ENCODE results near the gene TNIP3.

TNIP3 gene

DNA sequence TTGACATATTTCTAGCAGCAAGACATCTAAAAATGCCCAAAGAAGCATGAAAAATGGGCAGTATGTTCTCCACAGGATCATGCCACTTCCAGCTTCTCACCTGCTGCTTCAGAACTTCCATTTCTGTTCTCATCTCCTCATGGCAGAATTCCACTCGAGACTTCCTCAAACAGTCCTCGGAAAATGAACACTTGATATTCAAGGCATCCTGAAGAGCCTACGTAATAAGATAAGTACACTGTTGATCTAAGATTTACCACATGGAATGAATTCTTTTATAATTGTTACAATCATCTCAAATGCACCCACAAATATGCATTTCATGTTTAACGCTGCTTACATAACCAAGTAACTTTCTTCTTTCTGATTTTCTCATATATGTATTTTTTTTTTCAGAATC is 14.1 kb downstream of the TNIP3 start:
- Histone ChIP-seq H3K79me2 (ENCODE audit: control insufficient read depth, insufficient read depth, low read length, poor library complexity) (no peaks in the 10 kb centered on the region), H3K23ac (ENCODE audit: low read length) (no peak overlapping the region), H2BK5ac (ENCODE audit: low read depth, low read length, poor library complexity) (no peak overlapping the region), H3K14ac (ENCODE audit: low read length) (no peak overlapping the region), H3K4ac (ENCODE audit: low read depth, low read length) (no peak overlapping the region), H2BK120ac (ENCODE audit: insufficient read depth, low read length, poor library complexity) (no peak overlapping the region), H3K4me1 (ENCODE audit: control insufficient read depth in 1 of 2, insufficient read depth in 2 of 2, low read length in 2 of 2) (no peaks in the 10 kb centered on the region), H3K4me2 (ENCODE audit: low read length) (no peak overlapping the region), H3K27ac (ENCODE audit: low read depth, low read length) (no peak overlapping the region), H3K36me3 (ENCODE audit: control insufficient read depth in 1 of 2, insufficient read depth in 2 of 2, low read length in 2 of 2) (no peaks in the 10 kb centered on the region), H3K9me3 (ENCODE audit: insufficient read depth, low read depth, low read length) (no peaks in the 10 kb centered on the region), H3K27me3 (ENCODE audit: insufficient read depth, low read length) (no peaks in the 10 kb centered on the region), H4K8ac (ENCODE audit: low read depth, low read length) (no peak overlapping the region), H4K91ac (ENCODE audit: low read depth, low read length) (no peak overlapping the region), H4K12ac (ENCODE audit: low read depth, low read length) (no peak overlapping the region), H2AFZ (ENCODE audit: insufficient read depth, low read length, poor library complexity) (no peak overlapping the region), H3K79me1 (ENCODE audit: low read length) (no peaks in the 10 kb centered on the region), H3K18ac (ENCODE audit: low read length) (no peak overlapping the region), H3K4me3 (ENCODE audit: low read depth, low read length) (no peak overlapping the region), H3K9ac (ENCODE audit: low read length) (no peak overlapping the region), H2AK5ac (ENCODE audit: low read length) (no peak overlapping the region), H2BK12ac (ENCODE audit: low read length) (no peak overlapping the region)
- no peak for DNase-seq
- no CpG with 5 or more reads among the region's 4 CpGs for WGBS (ENCODE audit: extremely low coverage, insufficient coverage, insufficient read length)

DNA sequence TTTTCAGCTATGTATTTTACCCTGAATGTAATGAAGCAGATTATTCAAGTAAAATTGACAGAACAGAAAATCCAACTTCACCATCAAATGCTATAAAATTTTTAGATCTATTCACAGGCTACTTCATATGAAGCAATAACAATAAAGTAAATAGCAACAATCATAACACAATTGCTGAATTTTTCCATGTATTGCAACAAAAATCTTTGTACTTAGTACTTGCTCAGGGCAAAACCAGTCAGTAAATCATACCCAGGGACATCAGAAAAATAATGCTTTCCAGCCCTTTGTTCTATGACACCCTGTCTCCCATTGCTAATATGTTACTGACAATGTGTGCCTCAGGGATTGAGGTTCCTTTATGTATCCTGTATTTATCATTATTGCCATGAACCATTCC is 15.5 kb downstream of the TNIP3 start:
- Histone ChIP-seq H3K9me3 (ENCODE audit: insufficient read depth, low read depth, low read length) (no peaks in the 10 kb centered on the region), H4K91ac (ENCODE audit: low read depth, low read length) (no peak overlapping the region), H3K4ac (ENCODE audit: low read depth, low read length) (no peak overlapping the region), H3K23ac (ENCODE audit: low read length) (no peak overlapping the region), H3K36me3 (ENCODE audit: control insufficient read depth in 1 of 2, insufficient read depth in 2 of 2, low read length in 2 of 2) (no peaks in the 10 kb centered on the region), H3K27ac (ENCODE audit: low read depth, low read length) (no peak overlapping the region), H3K14ac (ENCODE audit: low read length) (no peak overlapping the region), H3K4me2 (ENCODE audit: low read length) (no peak overlapping the region), H2AFZ (ENCODE audit: insufficient read depth, low read length, poor library complexity) (no peak overlapping the region), H4K8ac (ENCODE audit: low read depth, low read length) (no peak overlapping the region), H3K9ac (ENCODE audit: low read length) (no peak overlapping the region), H3K79me2 (ENCODE audit: control insufficient read depth, insufficient read depth, low read length, poor library complexity) (no peaks in the 10 kb centered on the region), H3K4me3 (ENCODE audit: low read depth, low read length) (no peak overlapping the region), H3K4me1 (ENCODE audit: control insufficient read depth in 1 of 2, insufficient read depth in 2 of 2, low read length in 2 of 2) (no peaks in the 10 kb centered on the region), H2BK5ac (ENCODE audit: low read depth, low read length, poor library complexity) (no peak overlapping the region), H2BK12ac (ENCODE audit: low read length) (no peak overlapping the region), H2BK120ac (ENCODE audit: insufficient read depth, low read length, poor library complexity) (no peak overlapping the region), H3K79me1 (ENCODE audit: low read length) (no peaks in the 10 kb centered on the region), H3K27me3 (ENCODE audit: insufficient read depth, low read length) (no peaks in the 10 kb centered on the region), H3K18ac (ENCODE audit: low read length) (no peak overlapping the region), H4K12ac (ENCODE audit: low read depth, low read length) (no peak overlapping the region), H2AK5ac (ENCODE audit: low read length) (no peak overlapping the region)
- no peak for DNase-seq

GRCh38 chr4:121148000-121148399 is 16.1 kb downstream of the TNIP3 start:
- no CpG with 5 or more reads among the region's 4 CpGs for WGBS (ENCODE audit: extremely low coverage, insufficient coverage, insufficient read length)
- H3K14ac ChIP-seq (ENCODE audit: low read length) = no peak overlapping the region
- H2AFZ ChIP-seq (ENCODE audit: insufficient read depth, low read length, poor library complexity) = no peak overlapping the region
- H3K9ac ChIP-seq (ENCODE audit: low read length) = no peak overlapping the region
- no peak overlapping the region for H3K4me3 ChIP-seq (ENCODE audit: low read depth, low read length)
- H3K9me3 ChIP-seq (ENCODE audit: insufficient read depth, low read depth, low read length) = no peaks in the 10 kb centered on the region
- no peak overlapping the region for H2BK120ac ChIP-seq (ENCODE audit: insufficient read depth, low read length, poor library complexity)
- H3K18ac ChIP-seq (ENCODE audit: low read length) = no peak overlapping the region
- H3K27ac ChIP-seq (ENCODE audit: low read depth, low read length) = no peak overlapping the region
- H3K36me3 ChIP-seq (ENCODE audit: control insufficient read depth in 1 of 2, insufficient read depth in 2 of 2, low read length in 2 of 2) = no peaks in the 10 kb centered on the region
- H3K4ac ChIP-seq (ENCODE audit: low read depth, low read length) = no peak overlapping the region
- H2AK5ac ChIP-seq (ENCODE audit: low read length) = no peak overlapping the region
- no peak overlapping the region for H4K8ac ChIP-seq (ENCODE audit: low read depth, low read length)
- H3K4me2 ChIP-seq (ENCODE audit: low read length) = no peak overlapping the region
- no peaks in the 10 kb centered on the region for H3K27me3 ChIP-seq (ENCODE audit: insufficient read depth, low read length)
- no peaks in the 10 kb centered on the region for H3K79me1 ChIP-seq (ENCODE audit: low read length)
- no peak overlapping the region for H4K12ac ChIP-seq (ENCODE audit: low read depth, low read length)
- no peak overlapping the region for H2BK5ac ChIP-seq (ENCODE audit: low read depth, low read length, poor library complexity)
- no peak overlapping the region for H2BK12ac ChIP-seq (ENCODE audit: low read length)
- no peak overlapping the region for H4K91ac ChIP-seq (ENCODE audit: low read depth, low read length)
- no peak for DNase-seq
- no peaks in the 10 kb centered on the region for H3K4me1 ChIP-seq (ENCODE audit: control insufficient read depth in 1 of 2, insufficient read depth in 2 of 2, low read length in 2 of 2)
- no peak overlapping the region for H3K23ac ChIP-seq (ENCODE audit: low read length)
- H3K79me2 ChIP-seq (ENCODE audit: control insufficient read depth, insufficient read depth, low read length, poor library complexity) = no peaks in the 10 kb centered on the region

DNA sequence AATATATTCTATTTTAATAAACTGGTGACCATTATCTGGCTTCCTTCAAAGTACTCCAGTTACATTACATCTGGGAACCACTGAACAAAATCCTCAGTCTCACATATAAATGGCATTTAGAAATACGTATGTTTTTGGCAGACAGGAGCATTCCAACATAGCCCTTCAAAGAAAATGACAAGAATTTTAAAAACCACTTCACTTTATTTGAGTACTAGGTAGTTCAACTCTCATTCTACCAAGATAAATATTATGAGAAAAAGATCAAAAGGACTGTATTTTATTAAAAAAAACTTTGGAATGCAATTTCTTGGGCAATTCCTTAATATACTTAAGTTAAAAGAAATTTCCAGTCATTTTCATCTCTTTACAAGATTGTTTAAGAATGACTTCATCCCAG is 17.6 kb downstream of the TNIP3 start:
- no peak overlapping the region for H4K12ac ChIP-seq (ENCODE audit: low read depth, low read length)
- H2AK5ac ChIP-seq (ENCODE audit: low read length) = no peak overlapping the region
- no peak overlapping the region for H3K23ac ChIP-seq (ENCODE audit: low read length)
- H3K4me1 ChIP-seq (ENCODE audit: control insufficient read depth in 1 of 2, insufficient read depth in 2 of 2, low read length in 2 of 2) = no peaks in the 10 kb centered on the region
- no CpG with 5 or more reads among the region's 1 CpG for WGBS (ENCODE audit: extremely low coverage, insufficient coverage, insufficient read length)
- H3K9me3 ChIP-seq (ENCODE audit: insufficient read depth, low read depth, low read length) = no peaks in the 10 kb centered on the region
- H3K36me3 ChIP-seq (ENCODE audit: control insufficient read depth in 1 of 2, insufficient read depth in 2 of 2, low read length in 2 of 2) = no peaks in the 10 kb centered on the region
- no peak overlapping the region for H3K4me3 ChIP-seq (ENCODE audit: low read depth, low read length)
- H3K27ac ChIP-seq (ENCODE audit: low read depth, low read length) = no peak overlapping the region
- no peak overlapping the region for H3K14ac ChIP-seq (ENCODE audit: low read length)
- no peak overlapping the region for H4K8ac ChIP-seq (ENCODE audit: low read depth, low read length)
- no peak overlapping the region for H3K9ac ChIP-seq (ENCODE audit: low read length)
- H3K27me3 ChIP-seq (ENCODE audit: insufficient read depth, low read length) = no peaks in the 10 kb centered on the region
- H3K18ac ChIP-seq (ENCODE audit: low read length) = no peak overlapping the region
- H3K4ac ChIP-seq (ENCODE audit: low read depth, low read length) = no peak overlapping the region
- no peak overlapping the region for H2BK120ac ChIP-seq (ENCODE audit: insufficient read depth, low read length, poor library complexity)
- no peak for DNase-seq
- no peaks in the 10 kb centered on the region for H3K79me1 ChIP-seq (ENCODE audit: low read length)
- no peak overlapping the region for H2BK12ac ChIP-seq (ENCODE audit: low read length)
- H3K79me2 ChIP-seq (ENCODE audit: control insufficient read depth, insufficient read depth, low read length, poor library complexity) = no peaks in the 10 kb centered on the region
- no peak overlapping the region for H4K91ac ChIP-seq (ENCODE audit: low read depth, low read length)
- H2AFZ ChIP-seq (ENCODE audit: insufficient read depth, low read length, poor library complexity) = no peak overlapping the region
- no peak overlapping the region for H3K4me2 ChIP-seq (ENCODE audit: low read length)
- H2BK5ac ChIP-seq (ENCODE audit: low read depth, low read length, poor library complexity) = no peak overlapping the region

DNA sequence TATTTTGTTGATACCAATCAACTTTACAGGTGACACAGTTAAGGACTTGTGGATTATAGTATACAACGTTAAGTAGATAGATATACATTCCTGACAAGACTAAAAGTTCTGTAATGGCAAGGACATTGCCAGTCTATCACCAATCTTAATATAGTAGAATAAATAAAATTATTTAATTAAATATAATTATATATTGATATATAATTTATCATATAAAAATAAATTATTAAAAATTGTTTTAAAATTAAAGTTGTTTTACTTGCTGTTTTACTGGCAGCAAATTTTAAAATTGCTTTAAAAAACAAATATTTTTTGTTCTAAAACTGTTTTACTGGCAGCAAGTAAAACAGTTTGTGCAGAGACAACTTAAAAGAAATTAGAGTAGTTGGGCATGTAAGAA is 18.7 kb downstream of the TNIP3 start:
- Histone ChIP-seq H4K12ac (ENCODE audit: low read depth, low read length) (no peak overlapping the region), H3K4ac (ENCODE audit: low read depth, low read length) (no peak overlapping the region), H3K27ac (ENCODE audit: low read depth, low read length) (no peak overlapping the region), H4K8ac (ENCODE audit: low read depth, low read length) (no peak overlapping the region), H3K79me2 (ENCODE audit: control insufficient read depth, insufficient read depth, low read length, poor library complexity) (no peaks in the 10 kb centered on the region), H2BK120ac (ENCODE audit: insufficient read depth, low read length, poor library complexity) (no peak overlapping the region), H4K91ac (ENCODE audit: low read depth, low read length) (no peak overlapping the region), H3K36me3 (ENCODE audit: control insufficient read depth in 1 of 2, insufficient read depth in 2 of 2, low read length in 2 of 2) (no peaks in the 10 kb centered on the region), H3K27me3 (ENCODE audit: insufficient read depth, low read length) (no peaks in the 10 kb centered on the region), H3K4me1 (ENCODE audit: control insufficient read depth in 1 of 2, insufficient read depth in 2 of 2, low read length in 2 of 2) (no peaks in the 10 kb centered on the region), H3K4me3 (ENCODE audit: low read depth, low read length) (no peak overlapping the region), H3K9me3 (ENCODE audit: insufficient read depth, low read depth, low read length) (no peaks in the 10 kb centered on the region), H2AFZ (ENCODE audit: insufficient read depth, low read length, poor library complexity) (no peak overlapping the region), H3K79me1 (ENCODE audit: low read length) (no peaks in the 10 kb centered on the region), H3K9ac (ENCODE audit: low read length) (no peak overlapping the region), H3K14ac (ENCODE audit: low read length) (no peak overlapping the region), H2BK12ac (ENCODE audit: low read length) (no peak overlapping the region), H2BK5ac (ENCODE audit: low read depth, low read length, poor library complexity) (no peak overlapping the region), H3K4me2 (ENCODE audit: low read length) (no peak overlapping the region), H3K18ac (ENCODE audit: low read length) (no peak overlapping the region), H2AK5ac (ENCODE audit: low read length) (no peak overlapping the region), H3K23ac (ENCODE audit: low read length) (no peak overlapping the region)
- no CpG with 5 or more reads among the region's 1 CpG for WGBS (ENCODE audit: extremely low coverage, insufficient coverage, insufficient read length)
- DNase-seq = no peak
